OCI-LY7 (cell line): ENCODE results near the gene TBC1D8. TPM values are rescaled to one million over a fixed set of nuclear protein-coding genes. Genes with fewer than 3 reads are reported as not detected.
A peak's percentile ranks its signal among the peaks of the same experiment; 100 is the strongest.

Experiments used
- BruUV-seq: library from RNA; stranded (reverse); fragments of 400-500 nt; replicated peaks from 2 replicates; lab custom pipeline; 2021; lab: Mats Ljungman, UMichigan
- CTCF ChIA-PET: fragments of 300-600 bp; sonication (Branson Sonifier 250); formaldehyde crosslinking; loops from one replicate; lab custom pipeline; 2022; ENCODE audit warnings: antibody characterized with exemption; ENCODE audit not compliant: unreplicated experiment; lab: Charles Lee
- POLR2A ChIA-PET: fragments of 300-600 bp; sonication (Branson Sonifier 250); formaldehyde crosslinking; loops from one replicate; lab custom pipeline; 2022; ENCODE audit warnings: antibody characterized with exemption; lab: Charles Lee
- DNase-seq: peaks from one replicate; pipeline ENCODE4 v3.0.0-alpha.2; 2015; ENCODE audit warnings: low spot score
- H2AFZ ChIP-seq: fragments of 200-600 bp; sonication (generic), shearing (Covaris generic); 2 replicates; pipeline ENCODE4 v1.6.1; 2014; ENCODE audit warnings: mild to moderate bottlenecking, antibody characterized with exemption, low read length, moderate library complexity
- H3K27ac ChIP-seq: fragments of 200-600 bp; sonication (generic); 2 replicates; pipeline ENCODE4 v1.5.1; 2014; ENCODE audit warnings: mixed run types, low read depth, mild to moderate bottlenecking, moderate library complexity, low read length, inconsistent platforms; ENCODE audit not compliant: poor library complexity, severe bottlenecking
- H3K36me3 ChIP-seq: fragments of 200-600 bp; sonication (generic); 2 replicates; pipeline ENCODE4 v1.6.1; 2014; ENCODE audit warnings: mild to moderate bottlenecking, antibody characterized with exemption, low read length, moderate library complexity, mixed read lengths; ENCODE audit not compliant: insufficient read depth
- H3K4me1 ChIP-seq: fragments of 200-600 bp; sonication (generic); 2 replicates; pipeline ENCODE4 v1.5.1; 2014; ENCODE audit warnings: mild to moderate bottlenecking, low read length; ENCODE audit not compliant: insufficient read depth, poor library complexity, severe bottlenecking
- H3K4me2 ChIP-seq: fragments of 200-600 bp; sonication (generic); 2 replicates; pipeline ENCODE4 v1.6.1; 2014; ENCODE audit warnings: mild to moderate bottlenecking, low read length
- H3K4me3 ChIP-seq: fragments of 200-600 bp; sonication (generic); 2 replicates; pipeline ENCODE4 v1.5.1; 2014; ENCODE audit warnings: mild to moderate bottlenecking, low read depth, low read length; ENCODE audit not compliant: poor library complexity, severe bottlenecking
- H3K79me2 ChIP-seq: fragments of 200-600 bp; sonication (generic); 2 replicates; pipeline ENCODE4 v1.6.1; 2016; ENCODE audit warnings: low read depth, mild to moderate bottlenecking, low read length, moderate library complexity, mixed read lengths; ENCODE audit not compliant: insufficient read depth
- H3K9me2 ChIP-seq: fragments of 200-600 bp; sonication (generic); 2 replicates; pipeline ENCODE4 v1.6.1; 2016; ENCODE audit warnings: mild to moderate bottlenecking, low read length, mixed read lengths; ENCODE audit not compliant: insufficient read depth
- H3K9me3 ChIP-seq: fragments of 200-600 bp; sonication (generic); 2 replicates; pipeline ENCODE4 v1.6.1; 2014; ENCODE audit warnings: mild to moderate bottlenecking, mixed run types, low read length, mixed read lengths
- H4K20me1 ChIP-seq: fragments of 200-600 bp; sonication (generic); 2 replicates; pipeline ENCODE4 v1.6.1; 2014; ENCODE audit warnings: mild to moderate bottlenecking, antibody characterized with exemption, low read length, moderate library complexity, mixed read lengths; ENCODE audit not compliant: insufficient read depth
- CTCF ChIP-seq: fragments of 200-600 bp; sonication (generic); conservative IDR thresholded peaks from 2 replicates; pipeline ENCODE4 v1.5.1; 2014; ENCODE audit warnings: mild to moderate bottlenecking, antibody characterized with exemption, low read length, moderate library complexity, mixed read lengths
- EZH2phosphoT487 ChIP-seq: fragments of 200-600 bp; sonication (generic); IDR thresholded peaks from 2 replicates; pipeline ENCODE4 v1.6.1; 2018; ENCODE audit warnings: low read depth, borderline replicate concordance, mild to moderate bottlenecking, mixed run types, antibody characterized with exemption, low read length, moderate library complexity, mixed read lengths
- intact Hi-C: fragments of 100-400 bp; cut with micrococcal nuclease; formaldehyde crosslinking; loops from one replicate; pipeline ENCODE4 v1.10.0; 2022; ENCODE audit not compliant: unreplicated experiment
- total RNA-seq, 2 experiments: library from RNA; depleted of rRNA in 1 of 2; stranded (reverse); fragments of >200 nt in 1 of 2; shearing (Covaris generic) in 1 of 2; gene quantifications; 2 replicates each; pipeline ENCODE4 v1.2.3, GENCODE V29; 2014 to 2022

Gene TBC1D8
- total RNA-seq, 2 experiments from 2014 or later = 0.22 to 0.49 TPM

- Histone ChIP-seq H4K20me1 (no peaks in the 10 kb centered on the region), H3K4me3 (no peak overlapping the region), H3K9me2 (no peaks in the 10 kb centered on the region), H3K4me1 (no peaks in the 10 kb centered on the region), H3K27ac (no peak overlapping the region), H3K4me2 (no peak overlapping the region), H3K36me3 (no peaks in the 10 kb centered on the region), H3K9me3 (no peaks in the 10 kb centered on the region), H3K79me2 (no peaks in the 10 kb centered on the region), H2AFZ (no peak overlapping the region)
- BruUV-seq = no TSS peak
- intact Hi-C loops = no loop called here
- no peak for DNase-seq
- POLR2A ChIA-PET = interaction anchor here (1.5 kb wide), 1 partner anchor 23 kb away, joined by 3 read pairs; no protein-coding TSS in a partner anchor
- no peak for TF ChIP-seq EZH2phosphoT487
- no peak for TF ChIP-seq CTCF
- CTCF ChIA-PET = no interaction called here
These were observed 48.1 kb upstream of the TBC1D8 start for GRCh38 chr2:101199251-101199791.

- TF ChIP-seq CTCF (no peak), EZH2phosphoT487 (no peak)
- no peaks in the 10 kb centered on the region for H3K36me3 ChIP-seq
- H3K4me1 ChIP-seq = no peaks in the 10 kb centered on the region
- no TSS peak for BruUV-seq
- CTCF ChIA-PET = interaction anchor here (0.5 kb wide), 1 partner anchor 26 kb away, joined by 3 read pairs; no protein-coding TSS in a partner anchor
- H3K9me3 ChIP-seq = no peaks in the 10 kb centered on the region
- intact Hi-C loops = no loop called here
- H3K79me2 ChIP-seq = no peaks in the 10 kb centered on the region
- POLR2A ChIA-PET = interaction anchor here (0.5 to 1.5 kb wide), 3 partner anchors 18 to 521 kb away, joined by 3 to 5 read pairs (median 3); no protein-coding TSS in a partner anchor
- DNase-seq = no peak
- no peaks in the 10 kb centered on the region for H4K20me1 ChIP-seq
- no peaks in the 10 kb centered on the region for H3K9me2 ChIP-seq
- no peak overlapping the region for H3K27ac ChIP-seq
- H3K4me2 ChIP-seq = no peak overlapping the region
- H2AFZ ChIP-seq = no peak overlapping the region
- H3K4me3 ChIP-seq = no peak overlapping the region
These were observed 46.6 kb upstream of the TBC1D8 start for GRCh38 chr2:101197814-101198213.

- no peaks in the 10 kb centered on the region for H4K20me1 ChIP-seq
- H3K9me2 ChIP-seq = no peaks in the 10 kb centered on the region
- no peaks in the 10 kb centered on the region for H3K4me1 ChIP-seq
- H2AFZ ChIP-seq = no peak overlapping the region
- CTCF ChIA-PET = interaction anchor here (0.5 kb wide), 1 partner anchor 26 kb away, joined by 3 read pairs; no protein-coding TSS in a partner anchor
- no peaks in the 10 kb centered on the region for H3K79me2 ChIP-seq
- DNase-seq = peak; percentile 34
- H3K9me3 ChIP-seq = no peaks in the 10 kb centered on the region
- no TSS peak for BruUV-seq
- intact Hi-C loops = no loop called here
- TF ChIP-seq EZH2phosphoT487 (no peak), CTCF (peak; percentile 64)
- no peak overlapping the region for H3K4me3 ChIP-seq
- no peak overlapping the region for H3K4me2 ChIP-seq
- H3K36me3 ChIP-seq = no peaks in the 10 kb centered on the region
- POLR2A ChIA-PET = interaction anchor here (0.5 kb wide), 1 partner anchor 18 kb away, joined by 3 read pairs; no protein-coding TSS in a partner anchor
- H3K27ac ChIP-seq = no peak overlapping the region
These were observed 46.1 kb upstream of the TBC1D8 start for GRCh38 chr2:101197215-101197745.
